GM10248 (cell line): ENCODE results near the gene HID1.

Source experiments
- CTCF ChIA-PET: fragments of 300-600 bp; sonication (Branson Sonifier 250); formaldehyde crosslinking; extraction: SDS; loops from one replicate; lab custom pipeline; 2021; ENCODE audit warnings: antibody characterized with exemption; lab: Yijun Ruan, JAX
- POLR2A ChIA-PET: fragments of 350-650 bp; sonication (Branson Sonifier 250); formaldehyde crosslinking; extraction: SDS; loops from one replicate; lab custom pipeline; 2020; ENCODE audit warnings: antibody characterized with exemption; lab: Yijun Ruan, JAX
- DNase-seq: peaks from one replicate; pipeline ENCODE4 v3.0.0; 2012; ENCODE audit errors: extremely low spot score
- CTCF ChIP-seq: IDR thresholded peaks from 2 replicates; pipeline ENCODE4 v1.5.1; 2012; ENCODE audit warnings: mild to moderate bottlenecking, low read depth; ENCODE audit errors: extremely low read depth, missing control alignments, control extremely low read depth

The HID1 gene

GRCh38 chr17:75012346-75013091 lies 40.0 kb upstream of the HID1 start, which contains the start of gene MRPL58:
Gene MRPL58, plus strand, starts transcription at chr17:75012670. Its CDS starts 17 bp downstream, at chr17:75012687.
- ChIA-PET CTCF (interaction anchor here (0.8 to 12.1 kb wide), 26 partner anchors 10 to 258 kb away, joined by 3 to 138 read pairs (median 6); partner anchors contain the start of genes HID1, MIF4GD and NT5C), POLR2A (interaction anchor here (0.9 to 2.0 kb wide), 4 partner anchors 19 to 142 kb away, joined by 3 to 5 read pairs (median 4); partner anchors contain the start of gene JPT1)
- peak; percentile 94 for DNase-seq
- TF ChIP-seq CTCF: peak; percentile 39

- CTCF ChIA-PET: interaction anchor here (1.1 to 12.1 kb wide), 21 partner anchors 10 to 191 kb away, joined by 3 to 138 read pairs (median 7); partner anchors contain the start of gene NT5C
- no peak for TF ChIP-seq CTCF
- no peak for DNase-seq
- POLR2A ChIA-PET: interaction anchor here (0.9 to 2.0 kb wide), 3 partner anchors 19 to 142 kb away, joined by 3 to 5 read pairs (median 5); partner anchors contain the start of gene JPT1
These were observed 39.5 kb upstream of the HID1 start for GRCh38 chr17:75012096-75012345.

- CTCF ChIA-PET: interaction anchor here (0.9 to 12.1 kb wide), 22 partner anchors 10 to 191 kb away, joined by 3 to 138 read pairs (median 6); partner anchors contain the start of gene NT5C
These were observed 39.0 kb upstream of the HID1 start for GRCh38 chr17:75011401-75012095.

GRCh38 chr17:75010683-75011400 lies 38.3 kb upstream of the HID1 start:
- no peak for TF ChIP-seq CTCF
- DNase-seq: no peak
- ChIA-PET CTCF (interaction anchor here (0.9 to 12.1 kb wide), 18 partner anchors 10 to 191 kb away, joined by 3 to 138 read pairs (median 6); partner anchors contain the start of gene NT5C), POLR2A (no interaction called here)

More at GRCh38 chr17:75011401-75012095, 39.0 kb upstream of the HID1 start:
- DNase-seq: no peak
- POLR2A ChIA-PET: interaction anchor here (0.9 to 2.0 kb wide), 3 partner anchors 20 to 143 kb away, joined by 3 to 5 read pairs (median 5); partner anchors contain the start of gene JPT1
- no peak for TF ChIP-seq CTCF

GRCh38 chr17:75009139-75009724 lies 36.7 kb upstream of the HID1 start:
- TF ChIP-seq CTCF: no peak
- CTCF ChIA-PET: interaction anchor here (0.8 to 12.1 kb wide), 5 partner anchors 15 to 261 kb away, joined by 3 to 138 read pairs (median 3); partner anchors contain the start of genes MIF4GD and OTOP2
- no peak for DNase-seq
- POLR2A ChIA-PET: no interaction called here
